Gastroesophageal sphincter (tissue), 4 donors: ENCODE measurements around the gene CNKSR2. TPM values are rescaled to one million over a fixed set of nuclear protein-coding genes. Genes with fewer than 3 reads are reported as not detected.

ENCODE experiments used
- ATAC-seq: fragments of 150-250 bp; one replicate; pipeline ENCODE4 v1.9.1; 2016; ENCODE audit warnings: mild to moderate bottlenecking, moderate library complexity
- H3K27ac ChIP-seq, 4 donors: fragments of 200-600 bp; sonication (generic) in 3 of 4; 1 replicate in 3 of 4; 2 replicates in 1 of 4; pipeline ENCODE4 v1.5.1; 2016 to 2019
- H3K27me3 ChIP-seq: fragments of 200-600 bp; sonication (generic); one replicate; pipeline ENCODE4 v1.5.1; 2019
- H3K36me3 ChIP-seq, 2 donors: fragments of 200-600 bp; sonication (generic); one replicate each; pipeline ENCODE4 v1.5.1; 2019; ENCODE audit warnings: control low read depth in 1 of 2
- H3K4me1 ChIP-seq, 3 donors: fragments of 200-600 bp; sonication (generic); 1 replicate in 2 of 3; 2 replicates in 1 of 3; pipeline ENCODE4 v1.5.1; 2016 to 2019; ENCODE audit warnings: control low read depth in 2 of 3
- H3K4me3 ChIP-seq, 2 donors: fragments of 200-600 bp; sonication (generic); one replicate each; pipeline ENCODE4 v1.5.1; 2019; ENCODE audit warnings: mild to moderate bottlenecking in 1 of 2, moderate library complexity in 1 of 2
- H3K9me3 ChIP-seq, 3 donors: fragments of 200-600 bp; sonication (generic); one replicate each; pipeline ENCODE4 v1.5.1; 2017 to 2019; ENCODE audit warnings: control low read depth in 2 of 3
- CTCF ChIP-seq, 4 experiments: fragments of 200-600 bp in 2 of 4; fragments of 450-650 bp in 2 of 4; sonication (generic) in 1 of 4; IDR thresholded peaks; one replicate each; pipeline ENCODE4 v1.5.1; 2017 to 2019; ENCODE audit warnings: antibody characterized with exemption in 4 of 4, mild to moderate bottlenecking in 2 of 4, moderate library complexity in 2 of 4
- EP300 ChIP-seq: sonication (generic); formaldehyde crosslinking; IDR thresholded peaks from one replicate; pipeline ENCODE4 v1.6.1; 2017; ENCODE audit warnings: antibody characterized with exemption, mild to moderate bottlenecking
- POLR2A ChIP-seq, 2 donors: fragments of 450-650 bp; IDR thresholded peaks; one replicate each; pipeline ENCODE4 v1.6.1; 2017; ENCODE audit warnings: antibody characterized with exemption in 2 of 2, mild to moderate bottlenecking in 2 of 2, moderate library complexity in 1 of 2
- POLR2AphosphoS5 ChIP-seq: sonication (generic); formaldehyde crosslinking; IDR thresholded peaks from one replicate; pipeline ENCODE4 v1.6.1; 2017; ENCODE audit warnings: antibody characterized with exemption
- WGBS, 2 donors: methylation state at CpG; one replicate each; pipeline ENCODE4 v1.1.5; 2018; ENCODE audit warnings: low coverage in 1 of 2; 5-methylcytosine and 5-hydroxymethylcytosine counted together
- total RNA-seq, 4 donors: library from RNA; depleted of rRNA; stranded (reverse); fragments of >200 nt; gene quantifications; one replicate each; pipeline ENCODE4 v1.1.0, GENCODE V29; 2016

The CNKSR2 gene
- total RNA-seq, 4 donors from 2014 or later = 7.9 to 55.3 (median 20.6) TPM

- TF ChIP-seq POLR2A (IDR thresholded peaks at IDR 0.05) = no peak
- no peak for TF ChIP-seq CTCF (IDR thresholded peaks at IDR 0.05)
- no peaks in the 10 kb centered on the region for H3K9me3 ChIP-seq
- H3K27me3 ChIP-seq = no peaks in the 10 kb centered on the region
- H3K4me1 ChIP-seq = peaks cover 0 to 4% (median 0%) of the 10 kb centered on the region in 3 donors
- H3K27ac ChIP-seq = no peak overlapping the region
- ATAC-seq = no peak
- 45 to 53% methylated on average over 4 to 5 of the region's 5 CpGs for WGBS, 2 donors
- no peaks in the 10 kb centered on the region for H3K36me3 ChIP-seq
- no peak overlapping the region for H3K4me3 ChIP-seq
Measured at GRCh38 chrX:21612154-21612553, 237.9 kb downstream of the CNKSR2 start.

- H3K9me3 ChIP-seq = no peaks in the 10 kb centered on the region
- H3K4me1 ChIP-seq = peaks cover 0 to 4% (median 0%) of the 10 kb centered on the region in 3 donors
- H3K27ac ChIP-seq = no peak overlapping the region
- H3K27me3 ChIP-seq = no peaks in the 10 kb centered on the region
- TF ChIP-seq EP300 = no peak
- no peak overlapping the region for H3K4me3 ChIP-seq
- no peaks in the 10 kb centered on the region for H3K36me3 ChIP-seq
- ATAC-seq = no peak
- WGBS, 2 donors = 67 to 100% methylated on average over 1 of the region's 1 CpG
Measured at GRCh38 chrX:21616386-21616785, 242.2 kb downstream of the CNKSR2 start.

GRCh38 chrX:21620234-21620633, 246.0 kb downstream of the CNKSR2 start:
- H3K9me3 ChIP-seq = no peaks in the 10 kb centered on the region
- no peaks in the 10 kb centered on the region for H3K4me1 ChIP-seq
- ATAC-seq = no peak
- no peaks in the 10 kb centered on the region for H3K36me3 ChIP-seq
- no peak overlapping the region for H3K27ac ChIP-seq
- no peak overlapping the region for H3K4me3 ChIP-seq
- H3K27me3 ChIP-seq = no peaks in the 10 kb centered on the region
- WGBS, 2 donors = 93 to 100% methylated on average over 2 of the region's 2 CpGs
- TF ChIP-seq POLR2AphosphoS5 (no peak), POLR2A (IDR thresholded peaks at IDR 0.05) (no peak), EP300 (no peak), CTCF (IDR thresholded peaks at IDR 0.05) (no peak)

- Histone ChIP-seq H3K27me3 (no peaks in the 10 kb centered on the region), H3K4me1 (no peaks in the 10 kb centered on the region), H3K27ac (no peak overlapping the region), H3K4me3 (no peak overlapping the region), H3K36me3 (no peaks in the 10 kb centered on the region), H3K9me3 (no peaks in the 10 kb centered on the region)
- ATAC-seq = no peak
- TF ChIP-seq EP300 (no peak), CTCF (IDR thresholded peaks at IDR 0.05) (no peak)
Measured at GRCh38 chrX:21623778-21624501, 249.7 kb downstream of the CNKSR2 start.

GRCh38 chrX:21632027-21632426, 257.8 kb downstream of the CNKSR2 start:
- Histone ChIP-seq H3K9me3 (no peaks in the 10 kb centered on the region), H3K36me3 (no peaks in the 10 kb centered on the region), H3K27ac (no peak overlapping the region), H3K27me3 (no peaks in the 10 kb centered on the region), H3K4me3 (no peak overlapping the region), H3K4me1 (no peaks in the 10 kb centered on the region)
- TF ChIP-seq POLR2AphosphoS5 (no peak), POLR2A (IDR thresholded peaks at IDR 0.05) (no peak), EP300 (no peak), CTCF (IDR thresholded peaks at IDR 0.05) (no peak)
- ATAC-seq = no peak
- 5 to 19% methylated on average over 2 of the region's 2 CpGs for WGBS, 2 donors
